Natural killer cell (primary cell): Measurements from ENCODE around the gene SF3B1. TPM values are rescaled to one million over a fixed set of nuclear protein-coding genes. Genes with fewer than 3 reads are reported as not detected.
A peak's percentile ranks its signal among the peaks of the same experiment; 100 is the strongest.
"Not testable (repeated sequence)": the region's sequence is repeated elsewhere in the genome, so short reads cannot be mapped to it uniquely, and the experiment has no call there.

Experiments
- ATAC-seq, 3 donors: fragments of 150-1000 bp in 2 of 3; fragments of 200-7000 bp in 1 of 3; cut with Tn5 transposase; 1 replicate in 1 of 3; 2 replicates in 2 of 3; pipeline ENCODE4 v1.10.0; 2021; ENCODE audit warnings: mild to moderate bottlenecking in 2 of 3, moderate library complexity in 2 of 3
- DNase-seq, 2 donors: peaks; one replicate each; pipeline versions ENCODE4 v3.0.0 to v3.0.0-alpha.2; 2013 to 2021; ENCODE audit warnings: mixed read lengths in 1 of 2
- H3K27ac ChIP-seq: one replicate; pipeline ENCODE4 v1.5.1; 2013; ENCODE audit warnings: mild to moderate bottlenecking, low read length
- H3K27me3 ChIP-seq: one replicate; pipeline ENCODE4 v1.6.1; 2013; ENCODE audit warnings: low read length; ENCODE audit not compliant: control insufficient read depth, insufficient read depth
- H3K36me3 ChIP-seq: one replicate; pipeline ENCODE4 v1.6.1; 2013; ENCODE audit warnings: low read length; ENCODE audit not compliant: control insufficient read depth, insufficient read depth
- H3K4me1 ChIP-seq: one replicate; pipeline ENCODE4 v1.6.1; 2013; ENCODE audit warnings: low read length; ENCODE audit not compliant: control insufficient read depth, insufficient read depth
- H3K4me3 ChIP-seq: one replicate; pipeline ENCODE4 v1.5.1; 2013; ENCODE audit warnings: low read length
- H3K9me3 ChIP-seq: one replicate; pipeline ENCODE4 v1.6.1; 2013; ENCODE audit warnings: low read length; ENCODE audit not compliant: control insufficient read depth, insufficient read depth
- H3K27ac Mint-ChIP-seq, 2 donors: one replicate each; pipeline ENCODE4 v1.8.0; 2022; ENCODE audit warnings: mild to moderate bottlenecking in 2 of 2, mixed read lengths in 2 of 2, moderate library complexity in 1 of 2
- H3K27me3 Mint-ChIP-seq, 2 donors: one replicate each; pipeline ENCODE4 v1.8.0; 2022; ENCODE audit warnings: low read depth in 2 of 2, mixed read lengths in 2 of 2
- H3K36me3 Mint-ChIP-seq: one replicate; pipeline ENCODE4 v1.8.0; 2022; ENCODE audit warnings: mixed read lengths
- H3K4me1 Mint-ChIP-seq, 2 donors: one replicate each; pipeline ENCODE4 v1.8.0; 2022; ENCODE audit warnings: mixed read lengths in 2 of 2
- H3K4me3 Mint-ChIP-seq: one replicate; pipeline ENCODE4 v1.8.0; 2022; ENCODE audit warnings: mild to moderate bottlenecking, moderate library complexity, mixed read lengths
- H3K9me3 Mint-ChIP-seq, 2 donors: one replicate each; pipeline ENCODE4 v1.8.0; 2022; ENCODE audit warnings: mixed read lengths in 2 of 2
- CTCF ChIP-seq: fragments of 200-600 bp; IDR thresholded peaks from one replicate; pipeline ENCODE4 v1.8.0; 2022; ENCODE audit warnings: antibody characterized with exemption
- WGBS: methylation state at CpG from one replicate; pipeline ENCODE4 v1.1.7; 2013; ENCODE audit warnings: missing lambda C conversion rate; ENCODE audit not compliant: insufficient coverage; 5-methylcytosine and 5-hydroxymethylcytosine counted together
- intact Hi-C: fragments of 100-400 bp; cut with micrococcal nuclease; formaldehyde crosslinking; loops from one replicate; pipeline ENCODE4 v1.14.2; 2022
- total RNA-seq, 4 donors: library from RNA; stranded (reverse); fragments of 120-200 nt in 1 of 4; gene quantifications; one replicate each; pipeline versions ENCODE4 v1.2.3 to v1.2.4, GENCODE V29; 2013 to 2022

SF3B1 gene
- 100 to 1,000 TPM; 387 to 472 (median 447) TPM for total RNA-seq
- 640 TPM for total RNA-seq (2013)

GRCh38 chr2:197434541-197435513 is at the start of gene SF3B1:
TSS of gene SF3B1 (minus strand) at chr2:197435028. CDS start at chr2:197434999, 29 bp downstream.
- peaks cover 30% of the 10 kb centered on the region for H3K4me1 ChIP-seq
- H3K9me3 Mint-ChIP-seq, result no peaks in the 10 kb centered on the region
- H3K36me3 ChIP-seq, result peaks cover under 1% of the 10 kb centered on the region
- H3K27ac Mint-ChIP-seq, result peak within 1 kb of the TSS; percentile 98 to 100
- peaks cover 8% of the 10 kb centered on the region for H3K36me3 Mint-ChIP-seq
- H3K27me3 Mint-ChIP-seq, result no peaks in the 10 kb centered on the region
- peak within 1 kb of the TSS; percentile 98 for H3K4me3 Mint-ChIP-seq
- H3K27me3 ChIP-seq, result no peaks in the 10 kb centered on the region
- no peak for TF ChIP-seq CTCF
- under 1% methylated on average over 74 of the region's 74 CpGs for WGBS
- ATAC-seq (peak; percentile 94 to 99 (median 97)), DNase-seq (peak; percentile 99 to 100)
- intact Hi-C loops, result loop anchor here (1.0 to 5.0 kb wide), 4 partner anchors 18 to 270 kb away; partner anchors contain the start of genes COQ10B, HSPE1, MARS2 and MOB4
- H3K4me1 Mint-ChIP-seq, result peaks cover 60 to 64% of the 10 kb centered on the region in 2 donors
- H3K27ac ChIP-seq, result peak within 1 kb of the TSS; percentile 97
- no peaks in the 10 kb centered on the region for H3K9me3 ChIP-seq
- H3K4me3 ChIP-seq, result peak within 1 kb of the TSS; percentile 92

- H3K9me3 Mint-ChIP-seq, H3K4me1 ChIP-seq, H3K4me3 Mint-ChIP-seq, ATAC-seq, H3K36me3 Mint-ChIP-seq, H3K4me1 Mint-ChIP-seq, H3K4me3 ChIP-seq, intact Hi-C loops, H3K27me3 ChIP-seq, H3K27ac ChIP-seq, H3K27me3 Mint-ChIP-seq, DNase-seq, H3K9me3 ChIP-seq: not testable (repeated sequence)
- 96% methylated on average over 3 of the region's 3 CpGs for WGBS
- H3K27ac Mint-ChIP-seq, result peak overlapping the region in 1 of 2 donors; percentile 8
- peaks cover 39% of the 10 kb centered on the region for H3K36me3 ChIP-seq
Measured at GRCh38 chr2:197484248-197484647, 49.4 kb upstream of the SF3B1 start.

- Histone ChIP-seq H3K36me3 (peaks cover 40% of the 10 kb centered on the region), H3K4me1 (no peaks in the 10 kb centered on the region), H3K4me3 (no peak overlapping the region), H3K27me3 (no peaks in the 10 kb centered on the region), H3K27ac (no peak overlapping the region), H3K9me3 (peaks cover 8% of the 10 kb centered on the region)
- Mint-ChIP-seq H3K4me3 (no peak overlapping the region), H3K4me1 (peaks cover 0 to 9% of the 10 kb centered on the region in 2 donors), H3K27ac (peak overlapping the region in 1 of 2 donors; percentile 8), H3K27me3 (no peaks in the 10 kb centered on the region), H3K9me3 (no peaks in the 10 kb centered on the region), H3K36me3 (peaks cover 11% of the 10 kb centered on the region)
- ATAC-seq, result peak in 1 of 3 donors; percentile 12
- intact Hi-C loops, result no loop called here
- no peak for TF ChIP-seq CTCF
- DNase-seq, result no peak
- 97% methylated on average over 9 of the region's 9 CpGs for WGBS
Measured at GRCh38 chr2:197480165-197481036, 45.6 kb upstream of the SF3B1 start.
